GM19239 (cell line): ENCODE results near the gene RBM19.

Experiments used
- DNase-seq: peaks from one replicate; pipeline ENCODE4 v3.0.0; 2011; ENCODE audit warnings: low spot score; ENCODE audit not compliant: insufficient read length
- FAIRE-seq: peaks from 2 replicates; lab custom pipeline; 2011; peaks lifted over from hg19 to GRCh38; lab: Jason Lieb, UNC

Gene RBM19

DNA sequence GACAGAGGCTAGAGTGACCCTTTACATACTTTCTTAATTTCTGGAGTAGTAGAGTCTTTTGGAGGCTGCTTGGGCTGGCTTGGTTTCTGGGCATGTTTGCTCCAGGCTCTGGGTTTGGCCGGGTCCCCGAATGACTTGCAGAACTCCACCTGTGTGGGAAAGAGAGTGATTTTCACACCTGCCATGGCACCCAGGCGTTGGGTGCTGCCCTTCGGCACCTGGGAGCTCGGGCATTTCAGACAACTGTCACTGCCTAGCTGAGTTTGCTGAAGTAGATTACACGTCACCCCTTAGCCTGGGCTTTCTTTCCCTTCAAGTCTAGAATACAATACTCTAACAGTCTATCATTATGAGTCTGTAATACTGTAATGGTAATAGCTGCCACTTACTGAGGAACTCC is 6.1 kb downstream of the RBM19 start:
- FAIRE-seq (no peak), DNase-seq (no peak)

DNA sequence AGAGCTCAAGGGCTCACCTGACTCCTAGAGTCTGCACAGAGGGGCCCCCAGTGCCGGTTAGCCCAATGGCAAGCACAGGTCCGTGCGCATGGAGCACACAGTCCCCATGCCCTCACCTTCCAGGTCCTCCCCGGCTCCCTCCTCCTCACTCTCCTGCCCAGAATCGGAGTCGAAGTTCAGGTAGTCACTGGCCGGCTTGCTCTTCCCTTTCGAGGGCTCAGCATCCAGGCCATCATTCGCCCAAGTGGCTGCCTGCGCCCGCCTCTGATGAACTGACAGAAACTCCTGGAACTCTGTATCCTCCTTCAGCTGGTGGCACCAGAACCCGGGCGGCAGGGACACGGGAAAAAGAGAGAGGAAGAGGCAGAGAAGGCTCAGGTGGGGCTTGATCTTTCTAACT is 7.0 kb downstream of the RBM19 start:
- no peak for FAIRE-seq
- no peak for DNase-seq

DNA sequence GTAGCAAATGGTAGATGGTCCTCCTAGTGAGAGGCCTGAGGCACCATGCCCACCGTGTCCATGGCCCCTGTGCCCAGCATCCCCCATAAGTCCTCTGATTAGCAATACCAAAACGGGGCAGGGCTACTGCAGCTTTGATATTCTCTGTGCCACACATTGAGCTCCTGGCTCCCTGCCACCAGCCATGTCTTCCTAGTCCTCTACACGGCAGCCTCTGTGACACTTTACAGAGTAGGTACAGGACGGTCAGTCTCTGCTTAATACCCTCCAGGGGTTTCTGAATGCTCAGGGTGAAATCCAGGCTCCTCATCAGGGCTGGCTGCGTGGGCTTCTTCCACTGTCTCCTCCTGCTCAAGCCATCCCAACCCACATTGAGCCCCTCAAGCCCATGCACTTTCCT is 8.0 kb downstream of the RBM19 start:
- no peak for FAIRE-seq
- DNase-seq, result no peak

- no peak for FAIRE-seq
These were observed 8.5 kb downstream of the RBM19 start for GRCh38 chr12:113957627-113958026.

GRCh38 chr12:113955109-113955970 is 10.8 kb downstream of the RBM19 start:
- no peak for FAIRE-seq
- DNase-seq, result no peak

More at GRCh38 chr12:113957627-113958026, 8.5 kb downstream of the RBM19 start:
- no peak for DNase-seq

GRCh38 chr12:113954547-113954946 is 11.6 kb downstream of the RBM19 start:
- FAIRE-seq (no peak), DNase-seq (no peak)

GRCh38 chr12:113950873-113951272 is 15.3 kb downstream of the RBM19 start:
- no peak for FAIRE-seq

GRCh38 chr12:113949321-113950305 is 16.5 kb downstream of the RBM19 start:
- DNase-seq (no peak), FAIRE-seq (no peak)

More at GRCh38 chr12:113950873-113951272, 15.3 kb downstream of the RBM19 start:
- no peak for DNase-seq

- FAIRE-seq (no peak), DNase-seq (no peak)
These were observed 17.8 kb downstream of the RBM19 start for GRCh38 chr12:113948151-113948914.

DNA sequence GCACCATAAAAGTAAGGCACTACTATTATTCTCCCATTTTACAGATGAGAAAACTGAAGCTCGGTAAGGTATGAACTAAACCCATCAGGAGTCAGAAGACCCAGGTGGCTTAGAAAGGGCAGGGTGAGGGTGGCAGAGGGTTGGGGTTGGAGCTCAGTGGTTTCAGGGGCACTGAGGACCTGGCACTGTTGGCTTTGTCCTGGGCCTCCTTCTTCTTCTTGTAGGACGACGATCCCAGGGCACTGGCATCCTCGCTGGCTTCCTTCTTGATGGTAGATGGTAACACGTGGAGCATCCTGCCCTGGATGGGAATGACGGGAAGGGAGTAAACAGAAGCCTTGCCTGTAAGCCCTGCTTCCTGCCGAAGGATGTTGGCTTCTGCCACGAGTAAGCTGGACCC is 19.9 kb downstream of the RBM19 start:
- DNase-seq (no peak), FAIRE-seq (no peak)

GRCh38 chr12:113945174-113946173 is 20.7 kb downstream of the RBM19 start:
- DNase-seq (no peak), FAIRE-seq (no peak)

GRCh38 chr12:113942209-113942608 is 23.9 kb downstream of the RBM19 start:
- DNase-seq (no peak), FAIRE-seq (no peak)

DNA sequence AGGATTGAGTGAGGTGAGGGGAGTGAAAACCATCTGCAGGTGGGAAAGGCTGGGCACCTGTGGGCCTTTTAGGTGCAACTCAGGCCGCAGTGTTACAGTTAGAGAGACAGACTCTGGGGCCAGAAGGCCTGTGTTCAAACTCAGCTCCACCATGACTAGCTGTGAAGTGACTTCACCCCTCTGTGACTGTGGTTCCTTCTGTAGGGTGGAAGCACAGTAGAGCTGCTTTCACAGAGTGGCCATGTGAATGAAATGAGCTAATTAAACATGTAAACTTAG is 25.0 kb downstream of the RBM19 start:
- DNase-seq, result no peak
- no peak for FAIRE-seq

GRCh38 chr12:113940357-113941207 is 25.5 kb downstream of the RBM19 start:
- no peak for FAIRE-seq

GRCh38 chr12:113939867-113940266 is 26.3 kb downstream of the RBM19 start:
- FAIRE-seq, result no peak
- DNase-seq, result no peak

More at GRCh38 chr12:113940357-113941207, 25.5 kb downstream of the RBM19 start:
- no peak for DNase-seq

- FAIRE-seq, result no peak
- no peak for DNase-seq
These were observed 27.7 kb downstream of the RBM19 start for GRCh38 chr12:113938471-113938870.

GRCh38 chr12:113936460-113936859 is 29.7 kb downstream of the RBM19 start:
- FAIRE-seq (no peak), DNase-seq (no peak)

DNA sequence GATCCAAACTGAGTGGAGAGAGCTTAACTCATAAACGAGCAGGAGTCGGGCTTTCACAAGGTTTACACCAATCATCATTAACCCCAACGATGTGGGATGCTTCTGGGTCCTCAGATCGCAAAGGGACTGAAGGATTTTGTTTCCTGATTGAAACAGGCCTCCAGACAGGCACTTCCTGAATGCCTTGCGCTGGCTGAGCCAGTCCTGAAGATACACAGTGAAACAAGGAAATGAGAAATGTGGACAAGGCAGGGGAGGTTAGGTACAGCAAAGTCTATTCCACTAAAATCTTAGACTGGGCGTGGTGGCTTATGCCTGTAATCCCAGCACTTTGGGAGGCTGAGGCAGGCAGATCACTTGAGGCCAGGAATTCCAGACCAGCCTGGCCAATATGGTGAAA is 30.7 kb downstream of the RBM19 start:
- FAIRE-seq (no peak), DNase-seq (no peak)
